ENCODE measurements around the gene GDPD5. TPM values are rescaled to one million over a fixed set of nuclear protein-coding genes. Genes with fewer than 3 reads are reported as not detected.
A peak's percentile ranks its signal among the peaks of the same experiment; 100 is the strongest.

Gene GDPD5
- total and polyA plus RNA-seq, 2 donors = 8.7 to 17.9 TPM

GRCh38 chr11:75400146-75400865 lies 125.4 kb downstream of the GDPD5 start:
- 9% methylated on average over 11 of the region's 11 CpGs for WGBS
- H3K36me3 ChIP-seq (ENCODE audit: insufficient read depth) = peaks cover 2% of the 10 kb centered on the region
- H3K4me1 ChIP-seq (ENCODE audit: insufficient read depth) = peaks cover 1% of the 10 kb centered on the region
- peak overlapping the region; percentile 61 for H3K4me3 ChIP-seq (ENCODE audit: low read depth, low read length)
- DNase-seq (ENCODE audit: extremely low spot score) = no peak
- H3K27ac ChIP-seq (ENCODE audit: low read depth) = peak overlapping the region; percentile 92

- Histone ChIP-seq H3K4me3 (ENCODE audit: low read depth, low read length) (peak within 1 kb of the TSS; percentile 61), H3K36me3 (ENCODE audit: insufficient read depth) (peaks cover 2% of the 10 kb centered on the region), H3K4me1 (ENCODE audit: insufficient read depth) (peaks cover 1% of the 10 kb centered on the region), H3K27ac (ENCODE audit: low read depth) (peak within 1 kb of the TSS; percentile 92)
- under 1% methylated on average over 55 of the region's 55 CpGs for WGBS
- DNase-seq (ENCODE audit: extremely low spot score) = peak; percentile 90
These were observed 126.2 kb downstream of the GDPD5 start, which contains the start of gene RPS3 for GRCh38 chr11:75399344-75400145. RPS3 (plus strand) TSS chr11:75399518; CDS start chr11:75399548, 30 bp downstream.

- WGBS = 75% methylated on average over 8 of the region's 8 CpGs
- Histone ChIP-seq H3K27ac (ENCODE audit: low read depth) (no peak overlapping the region), H3K36me3 (ENCODE audit: insufficient read depth) (peaks cover 2% of the 10 kb centered on the region), H3K4me1 (ENCODE audit: insufficient read depth) (peaks cover 1% of the 10 kb centered on the region), H3K4me3 (ENCODE audit: low read depth, low read length) (no peak overlapping the region)
- DNase-seq (ENCODE audit: extremely low spot score) = no peak
These were observed 126.8 kb downstream of the GDPD5 start for GRCh38 chr11:75398906-75399305.

- no peak for DNase-seq (ENCODE audit: extremely low spot score)
- Histone ChIP-seq H3K4me3 (ENCODE audit: low read depth, low read length) (no peak overlapping the region), H3K4me1 (ENCODE audit: insufficient read depth) (no peaks in the 10 kb centered on the region), H3K27ac (ENCODE audit: low read depth) (no peak overlapping the region), H3K36me3 (ENCODE audit: insufficient read depth) (no peaks in the 10 kb centered on the region)
- 81% methylated on average over 8 of the region's 8 CpGs for WGBS
These were observed 131.5 kb downstream of the GDPD5 start for GRCh38 chr11:75394085-75394840.

- whole genome bisulfite sequencing = 94% methylated on average over 7 of the region's 7 CpGs
- H3K4me3 ChIP-seq (ENCODE audit: low read depth, low read length) = no peak overlapping the region
- no peak for DNase-seq (ENCODE audit: extremely low spot score)
- H3K4me1 ChIP-seq (ENCODE audit: insufficient read depth) = no peaks in the 10 kb centered on the region
- H3K36me3 ChIP-seq (ENCODE audit: insufficient read depth) = no peaks in the 10 kb centered on the region
- no peak overlapping the region for H3K27ac ChIP-seq (ENCODE audit: low read depth)
These were observed 135.8 kb downstream of the GDPD5 start for GRCh38 chr11:75389925-75390324.

GRCh38 chr11:75389276-75389605 lies 136.5 kb downstream of the GDPD5 start:
- 57% methylated on average over 11 of the region's 11 CpGs for WGBS
- Histone ChIP-seq H3K4me3 (ENCODE audit: low read depth, low read length) (no peak overlapping the region), H3K27ac (ENCODE audit: low read depth) (no peak overlapping the region), H3K4me1 (ENCODE audit: insufficient read depth) (no peaks in the 10 kb centered on the region), H3K36me3 (ENCODE audit: insufficient read depth) (no peaks in the 10 kb centered on the region)
- DNase-seq (ENCODE audit: extremely low spot score) = no peak

- no peak overlapping the region for H3K27ac ChIP-seq (ENCODE audit: low read depth)
- WGBS = 25% methylated on average over 9 of the region's 9 CpGs
- H3K4me3 ChIP-seq (ENCODE audit: low read depth, low read length) = no peak overlapping the region
- H3K36me3 ChIP-seq (ENCODE audit: insufficient read depth) = no peaks in the 10 kb centered on the region
- H3K4me1 ChIP-seq (ENCODE audit: insufficient read depth) = no peaks in the 10 kb centered on the region
- peak; percentile 42 for DNase-seq (ENCODE audit: extremely low spot score)
These were observed 137.1 kb downstream of the GDPD5 start for GRCh38 chr11:75388386-75389275.

- H3K27ac ChIP-seq (ENCODE audit: low read depth) = no peak overlapping the region
- no peaks in the 10 kb centered on the region for H3K4me1 ChIP-seq (ENCODE audit: insufficient read depth)
- no peaks in the 10 kb centered on the region for H3K36me3 ChIP-seq (ENCODE audit: insufficient read depth)
- H3K4me3 ChIP-seq (ENCODE audit: low read depth, low read length) = no peak overlapping the region
- DNase-seq (ENCODE audit: extremely low spot score) = no peak
- 72% methylated on average over 3 of the region's 3 CpGs for WGBS
These were observed 137.9 kb downstream of the GDPD5 start for GRCh38 chr11:75387736-75388294.

GRCh38 chr11:75386942-75387630 lies 138.7 kb downstream of the GDPD5 start:
- H3K4me3 ChIP-seq (ENCODE audit: low read depth, low read length) = no peak overlapping the region
- H3K27ac ChIP-seq (ENCODE audit: low read depth) = no peak overlapping the region
- no peak for DNase-seq (ENCODE audit: extremely low spot score)
- no peaks in the 10 kb centered on the region for H3K4me1 ChIP-seq (ENCODE audit: insufficient read depth)
- H3K36me3 ChIP-seq (ENCODE audit: insufficient read depth) = no peaks in the 10 kb centered on the region
- WGBS = 43% methylated on average over 3 of the region's 3 CpGs

Small RNA genes within 50 kb of the gene (small RNA-seq; reads per million reads assigned to genes)
- gene SNORD15A (not detected), gene SNORD15B (153 reads per million, percentile 98 among the genes with 10 or more reads in this experiment)

Other genes with a start within 250 kb of the GDPD5 start
- 34.5 TPM for gene ARRB1, start 174.3 kb downstream of the GDPD5 start, total RNA-seq
- 31.4 TPM for gene ARRB1, start 174.3 kb downstream of the GDPD5 start, polyA plus RNA-seq
- gene RPS3, start 126.4 kb downstream of the GDPD5 start, total RNA-seq = 961 TPM
- 2,414 TPM for gene RPS3, start 126.4 kb downstream of the GDPD5 start, polyA plus RNA-seq
- 1.7 TPM for gene KLHL35, start 92.7 kb downstream of the GDPD5 start, total RNA-seq
- gene KLHL35, start 92.7 kb downstream of the GDPD5 start, polyA plus RNA-seq = 0.39 TPM
- 489 TPM for gene SERPINH1, start 36.3 kb upstream of the GDPD5 start, total RNA-seq
- 217 TPM for gene SERPINH1, start 36.3 kb upstream of the GDPD5 start, polyA plus RNA-seq
- gene MAP6, start 143.1 kb upstream of the GDPD5 start, total RNA-seq = 5.6 TPM
- 8.0 TPM for gene MAP6, start 143.1 kb upstream of the GDPD5 start, polyA plus RNA-seq
- gene MOGAT2, start 191.9 kb upstream of the GDPD5 start, total RNA-seq = 2.2 TPM
- 1.2 TPM for gene MOGAT2, start 191.9 kb upstream of the GDPD5 start, polyA plus RNA-seq
- 9.5 TPM for gene DGAT2, start 242.8 kb upstream of the GDPD5 start, total RNA-seq
- 19.4 TPM for gene DGAT2, start 242.8 kb upstream of the GDPD5 start, polyA plus RNA-seq